Measurements from ENCODE around the gene NARS2.

The NARS2 gene

GRCh38 chr11:78453140-78453935 is 121.3 kb downstream of the NARS2 start:
- H2AFZ ChIP-seq (ENCODE audit: low read depth, low read length, severe bottlenecking), result no peak overlapping the region
- H3K4me3 ChIP-seq (ENCODE audit: insufficient read depth, low read length, poor library complexity, severe bottlenecking), result no peak overlapping the region

GRCh38 chr11:78451371-78452150 is 123.1 kb downstream of the NARS2 start:
- H3K4me2 ChIP-seq (ENCODE audit: low read depth, low read length, poor library complexity, severe bottlenecking), result no peak overlapping the region

More at GRCh38 chr11:78453140-78453935, 121.3 kb downstream of the NARS2 start:
- Histone ChIP-seq H3K27me3 (ENCODE audit: low read length) (no peaks in the 10 kb centered on the region), H3K79me2 (ENCODE audit: insufficient read depth, low read length) (no peaks in the 10 kb centered on the region), H3K9ac (ENCODE audit: low read length) (no peak overlapping the region), H4K20me1 (ENCODE audit: low read depth, low read length) (no peaks in the 10 kb centered on the region), H3K4me2 (ENCODE audit: low read depth, low read length, poor library complexity, severe bottlenecking) (no peak overlapping the region), H3K9me3 (ENCODE audit: insufficient read depth, low read length) (no peaks in the 10 kb centered on the region), H3K9me2 (replicated peaks; ENCODE audit: insufficient read depth, low read length) (no peaks in the 10 kb centered on the region), H3F3A (ENCODE audit: insufficient read depth) (no peaks in the 10 kb centered on the region), H3K27ac (ENCODE audit: low read depth, low read length) (no peak overlapping the region), H3K36me3 (ENCODE audit: low read length) (0 out of 2 replicates have a peak, but pooled peaks cover 10% of the 10 kb centered on the region)
- no peak for TF ChIP-seq EZH2phosphoT487 (conservative IDR thresholded peaks at IDR 0.05; ENCODE audit: low read length)
- TF ChIP-seq CTCF (IDR thresholded peaks at IDR 0.05; ENCODE audit: insufficient read depth, low read length, poor library complexity, severe bottlenecking), result no peak

GRCh38 chr11:78450866-78451265 is 123.8 kb downstream of the NARS2 start:
- Histone ChIP-seq H3K4me2 (ENCODE audit: low read depth, low read length, poor library complexity, severe bottlenecking) (no peak overlapping the region), H4K20me1 (ENCODE audit: low read depth, low read length) (no peaks in the 10 kb centered on the region), H3K9ac (ENCODE audit: low read length) (no peak overlapping the region), H3F3A (ENCODE audit: insufficient read depth) (0 out of 2 replicates have a peak, but pooled peaks cover 4% of the 10 kb centered on the region), H3K27ac (ENCODE audit: low read depth, low read length) (no peak overlapping the region), H3K4me3 (ENCODE audit: insufficient read depth, low read length, poor library complexity, severe bottlenecking) (no peak overlapping the region), H3K79me2 (ENCODE audit: insufficient read depth, low read length) (no peaks in the 10 kb centered on the region), H3K36me3 (ENCODE audit: low read length) (0 out of 2 replicates have a peak, but pooled peaks cover 5% of the 10 kb centered on the region), H3K9me2 (replicated peaks; ENCODE audit: insufficient read depth, low read length) (no peaks in the 10 kb centered on the region), H2AFZ (ENCODE audit: low read depth, low read length, severe bottlenecking) (no peak overlapping the region), H3K27me3 (ENCODE audit: low read length) (no peaks in the 10 kb centered on the region), H3K9me3 (ENCODE audit: insufficient read depth, low read length) (no peaks in the 10 kb centered on the region)
- no peak for TF ChIP-seq CTCF (IDR thresholded peaks at IDR 0.05; ENCODE audit: insufficient read depth, low read length, poor library complexity, severe bottlenecking)

More at GRCh38 chr11:78451371-78452150, 123.1 kb downstream of the NARS2 start:
- Histone ChIP-seq H3K27me3 (ENCODE audit: low read length) (no peaks in the 10 kb centered on the region), H2AFZ (ENCODE audit: low read depth, low read length, severe bottlenecking) (no peak overlapping the region), H3K9me3 (ENCODE audit: insufficient read depth, low read length) (no peaks in the 10 kb centered on the region), H3K9ac (ENCODE audit: low read length) (no peak overlapping the region), H3K36me3 (ENCODE audit: low read length) (0 out of 2 replicates have a peak, but pooled peaks cover 5% of the 10 kb centered on the region), H3K9me2 (replicated peaks; ENCODE audit: insufficient read depth, low read length) (no peaks in the 10 kb centered on the region), H3K27ac (ENCODE audit: low read depth, low read length) (no peak overlapping the region), H3F3A (ENCODE audit: insufficient read depth) (0 out of 2 replicates have a peak, but pooled peaks cover 4% of the 10 kb centered on the region), H3K79me2 (ENCODE audit: insufficient read depth, low read length) (no peaks in the 10 kb centered on the region), H3K4me3 (ENCODE audit: insufficient read depth, low read length, poor library complexity, severe bottlenecking) (no peak overlapping the region), H4K20me1 (ENCODE audit: low read depth, low read length) (no peaks in the 10 kb centered on the region)
- no peak for TF ChIP-seq CTCF (IDR thresholded peaks at IDR 0.05; ENCODE audit: insufficient read depth, low read length, poor library complexity, severe bottlenecking)
- no peak for TF ChIP-seq EZH2phosphoT487 (conservative IDR thresholded peaks at IDR 0.05; ENCODE audit: low read length)

All from SU-DHL-6 (cell line).